Heart right ventricle (tissue), 16 donors: ENCODE results near the gene SPARC. TPM values are rescaled to one million over a fixed set of nuclear protein-coding genes. Genes with fewer than 3 reads are reported as not detected.
"Not testable (repeated sequence)": the region's sequence is repeated elsewhere in the genome, so short reads cannot be mapped to it uniquely, and the experiment has no call there.

Source experiments
- ATAC-seq, 8 donors: fragments of 200-7000 bp; cut with Tn5 transposase; one replicate each; pipeline ENCODE4 v1.9.1; 2020; ENCODE audit warnings: mild to moderate bottlenecking in 8 of 8, moderate library complexity in 8 of 8, moderate number of reproducible peaks in 1 of 8
- DNase-seq, 2 donors: peaks; one replicate each; pipeline ENCODE4 v3.0.0-alpha.2; 2020
- H3K27ac ChIP-seq, 10 donors: fragments of 200-600 bp; sonication (generic) in 2 of 10; one replicate each; pipeline versions ENCODE4 v1.5.0 to v1.8.0; 2020 to 2022; ENCODE audit warnings: mild to moderate bottlenecking in 3 of 10
- H3K27me3 ChIP-seq, 7 donors: fragments of 200-600 bp; one replicate each; pipeline ENCODE4 v1.8.0; 2021 to 2022; ENCODE audit warnings: mild to moderate bottlenecking in 2 of 7
- H3K36me3 ChIP-seq, 9 donors: fragments of 200-600 bp; sonication (generic) in 1 of 9; one replicate each; pipeline versions ENCODE4 v1.5.0 to v1.8.0; 2020 to 2022; ENCODE audit warnings: mild to moderate bottlenecking in 2 of 9
- H3K4me1 ChIP-seq, 9 donors: fragments of 200-600 bp; sonication (generic) in 1 of 9; one replicate each; pipeline versions ENCODE4 v1.5.0 to v1.8.0; 2020 to 2022; ENCODE audit warnings: mild to moderate bottlenecking in 4 of 9
- H3K4me3 ChIP-seq, 10 donors: fragments of 200-600 bp; sonication (generic) in 2 of 10; one replicate each; pipeline versions ENCODE4 v1.5.0 to v1.8.0; 2020 to 2022; ENCODE audit warnings: mild to moderate bottlenecking in 7 of 10, moderate library complexity in 2 of 10
- H3K9me3 ChIP-seq, 11 donors: fragments of 200-600 bp in 10 of 11; sonication (generic) in 2 of 11; one replicate each; pipeline versions ENCODE4 v1.5.0 to v1.8.0; 2013 to 2022; ENCODE audit warnings: mild to moderate bottlenecking in 2 of 11, control low read depth in 1 of 11, moderate library complexity in 1 of 11
- WGBS, 2 donors: extraction: QIAGEN DNeasy Blood & Tissue Kit; methylation state at CpG; one replicate each; pipeline ENCODE4 v1.1.7; 2013; ENCODE audit warnings: inconsistent platforms in 1 of 2; 5-methylcytosine and 5-hydroxymethylcytosine counted together
- intact Hi-C, 10 donors: fragments of 100-400 bp; cut with DNase I; formaldehyde crosslinking; loops; one replicate each; pipeline versions ENCODE4 v1.11.1 to v1.14.2; 2022
- polyA plus RNA-seq, 2 donors: library from polyadenylated mRNA; stranded (reverse); fragments of 200-250 nt; gene quantifications; one replicate each; pipeline ENCODE4 v1.2.3, GENCODE V29; 2013
- total RNA-seq, 10 donors: library from RNA; stranded (reverse); fragmentation: NEBNext Ultra II Directional in 3 of 10; extraction: Animal tissue kit (Norgen Biotek cat#: 25700) in 3 of 10; gene quantifications; one replicate each; pipeline versions ENCODE4 v1.2.1 to v1.2.4, GENCODE V29; 2021 to 2023
- TF ChIP-seq, protein P1 (sequence below), 9 donors: fragments of 200-600 bp; sonication (generic) in 2 of 9; IDR thresholded peaks; one replicate each; pipeline versions ENCODE4 v1.5.0 to v1.8.0; 2021 to 2022; ENCODE audit warnings: antibody characterized with exemption in 9 of 9, mild to moderate bottlenecking in 5 of 9, moderate library complexity in 1 of 9
- donor health status: Arrhythmogenic right ventricular cardiomyopathy.
- donor health status: ischemic (EF 13 %, LVEDD 7.1; RV severe dilation, severe dysfunction).
- donor health status: healthy with polysubstance abuse.
- donor health status: DM: no; HTN: yes; CAD: no.
- donor health status: DM: no; HTN: no; CAD: no.
- donor health status: ischemic (EF 25% LVEDD 6.9; RV normal size, moderate dysfunction).
- donor health status: ischemic (EF 25% LVEDD 5.7; RV mildly dilated, moderate dysfunction).
- donor health status: healthy.
- donor health status: DM: yes; HTN: yes; CAD: no.
- donor health status: Ischemic cardiomyopathy.
- donor health status: ischemic (EF 35%, LVEDD 5.7; RV mildly dilated, moderate dysfunction).
- donor health status: nonischemic (EF 11% LVEDD 7.7; RV severe dilation, severe dysfunction).
- donor health status: DM: yes; HTN: yes; CAD: no.
- donor health status: PGD.
- donor health status: ischemic (EF 29% LVEDD 5.4; RV normal size, mild dysfunction).
- donor health status: nonischemic (EF 23%, LVEDD 6.1; RV moderate dilation, normal function).

SPARC gene
- total and polyA plus RNA-seq, 12 donors = 144 to 1,135 (median 456) TPM

DNA sequence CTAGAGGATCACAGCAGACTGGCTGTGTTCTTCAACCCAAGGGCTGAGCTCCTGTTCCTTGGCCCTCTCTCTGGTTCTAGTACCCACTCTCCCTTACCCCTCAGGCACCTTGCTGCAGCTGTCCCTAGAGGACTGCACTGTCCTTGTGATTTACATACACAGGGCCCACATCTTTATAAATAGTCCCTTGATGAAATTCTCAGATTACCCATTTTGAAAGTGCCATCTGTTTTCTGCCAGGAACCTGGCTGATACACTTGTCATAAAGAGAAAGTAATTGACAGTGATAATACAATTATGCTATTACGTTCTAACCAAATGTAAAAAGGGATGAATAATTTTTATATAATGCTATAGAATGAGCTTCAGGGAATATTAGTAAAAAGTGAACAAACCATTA, 16.5 kb upstream of the SPARC start:
- peak overlapping the region in 2 of 10 donors; percentile 21 to 24 for H3K27ac ChIP-seq
- TF ChIP-seq, protein P1, sequence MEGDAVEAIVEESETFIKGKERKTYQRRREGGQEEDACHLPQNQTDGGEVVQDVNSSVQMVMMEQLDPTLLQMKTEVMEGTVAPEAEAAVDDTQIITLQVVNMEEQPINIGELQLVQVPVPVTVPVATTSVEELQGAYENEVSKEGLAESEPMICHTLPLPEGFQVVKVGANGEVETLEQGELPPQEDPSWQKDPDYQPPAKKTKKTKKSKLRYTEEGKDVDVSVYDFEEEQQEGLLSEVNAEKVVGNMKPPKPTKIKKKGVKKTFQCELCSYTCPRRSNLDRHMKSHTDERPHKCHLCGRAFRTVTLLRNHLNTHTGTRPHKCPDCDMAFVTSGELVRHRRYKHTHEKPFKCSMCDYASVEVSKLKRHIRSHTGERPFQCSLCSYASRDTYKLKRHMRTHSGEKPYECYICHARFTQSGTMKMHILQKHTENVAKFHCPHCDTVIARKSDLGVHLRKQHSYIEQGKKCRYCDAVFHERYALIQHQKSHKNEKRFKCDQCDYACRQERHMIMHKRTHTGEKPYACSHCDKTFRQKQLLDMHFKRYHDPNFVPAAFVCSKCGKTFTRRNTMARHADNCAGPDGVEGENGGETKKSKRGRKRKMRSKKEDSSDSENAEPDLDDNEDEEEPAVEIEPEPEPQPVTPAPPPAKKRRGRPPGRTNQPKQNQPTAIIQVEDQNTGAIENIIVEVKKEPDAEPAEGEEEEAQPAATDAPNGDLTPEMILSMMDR (IDR thresholded peaks at IDR 0.05) = no peak
- no peak for ATAC-seq

GRCh38 chr5:151700820-151701219, 14.1 kb upstream of the SPARC start:
- Histone ChIP-seq H3K9me3 (no peaks in the 10 kb centered on the region), H3K27me3 (peaks cover 0 to 6% (median 0%) of the 10 kb centered on the region in 7 donors), H3K36me3 (no peaks in the 10 kb centered on the region), H3K4me3 (no peak overlapping the region), H3K4me1 (peaks cover 0 to 54% (median 21%) of the 10 kb centered on the region in 9 donors), H3K27ac (peak overlapping the region in 2 of 10 donors; percentile 10 to 16)
- intact Hi-C loops = no loop called here
- TF ChIP-seq, protein P1 (IDR thresholded peaks at IDR 0.05) = no peak
- ATAC-seq (no peak), DNase-seq (no peak)

More for the DNA sequence above, 16.5 kb upstream of the SPARC start:
- peaks cover 0 to 44% (median 20%) of the 10 kb centered on the region in 9 donors for H3K4me1 ChIP-seq
- H3K9me3 ChIP-seq = no peaks in the 10 kb centered on the region
- no peaks in the 10 kb centered on the region for H3K27me3 ChIP-seq
- 57 to 63% methylated on average over 1 of the region's 1 CpG for WGBS, 2 donors
- DNase-seq = no peak
- no peak overlapping the region for H3K4me3 ChIP-seq
- no peaks in the 10 kb centered on the region for H3K36me3 ChIP-seq
- intact Hi-C loops = no loop called here

DNA sequence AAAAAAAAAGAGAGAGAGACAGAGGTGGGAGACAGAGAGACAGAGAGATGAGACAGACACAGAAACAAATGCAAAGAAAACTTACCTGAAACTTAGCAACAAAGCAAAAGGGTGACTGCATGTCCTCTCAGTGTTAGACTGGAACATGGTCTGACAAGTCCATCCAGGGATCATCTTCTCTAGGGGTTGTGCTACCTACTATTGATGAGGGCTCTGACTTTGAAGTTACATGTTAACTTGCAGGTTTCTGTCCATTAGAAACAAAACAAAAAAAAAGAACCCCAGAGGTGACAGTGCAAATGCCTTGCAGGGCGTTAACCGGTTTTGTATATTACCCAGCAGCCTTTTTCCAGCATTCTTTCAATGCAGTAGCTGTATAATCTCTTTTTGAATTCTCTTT, 13.6 kb upstream of the SPARC start:
- no peak for ATAC-seq
- H3K4me1 ChIP-seq = peaks cover 0 to 56% (median 26%) of the 10 kb centered on the region in 9 donors
- H3K27me3 ChIP-seq = peaks cover 0 to 6% (median 0%) of the 10 kb centered on the region in 7 donors
- intact Hi-C loops = no loop called here
- no peak overlapping the region for H3K4me3 ChIP-seq
- 88 to 90% methylated on average over 2 of the region's 2 CpGs for WGBS, 2 donors
- H3K36me3 ChIP-seq = no peaks in the 10 kb centered on the region
- DNase-seq = no peak
- TF ChIP-seq, protein P1 (IDR thresholded peaks at IDR 0.05) = no peak
- H3K9me3 ChIP-seq = no peaks in the 10 kb centered on the region
- H3K27ac ChIP-seq = peak overlapping the region in 5 of 10 donors; percentile 69 to 89 (median 85)

DNA sequence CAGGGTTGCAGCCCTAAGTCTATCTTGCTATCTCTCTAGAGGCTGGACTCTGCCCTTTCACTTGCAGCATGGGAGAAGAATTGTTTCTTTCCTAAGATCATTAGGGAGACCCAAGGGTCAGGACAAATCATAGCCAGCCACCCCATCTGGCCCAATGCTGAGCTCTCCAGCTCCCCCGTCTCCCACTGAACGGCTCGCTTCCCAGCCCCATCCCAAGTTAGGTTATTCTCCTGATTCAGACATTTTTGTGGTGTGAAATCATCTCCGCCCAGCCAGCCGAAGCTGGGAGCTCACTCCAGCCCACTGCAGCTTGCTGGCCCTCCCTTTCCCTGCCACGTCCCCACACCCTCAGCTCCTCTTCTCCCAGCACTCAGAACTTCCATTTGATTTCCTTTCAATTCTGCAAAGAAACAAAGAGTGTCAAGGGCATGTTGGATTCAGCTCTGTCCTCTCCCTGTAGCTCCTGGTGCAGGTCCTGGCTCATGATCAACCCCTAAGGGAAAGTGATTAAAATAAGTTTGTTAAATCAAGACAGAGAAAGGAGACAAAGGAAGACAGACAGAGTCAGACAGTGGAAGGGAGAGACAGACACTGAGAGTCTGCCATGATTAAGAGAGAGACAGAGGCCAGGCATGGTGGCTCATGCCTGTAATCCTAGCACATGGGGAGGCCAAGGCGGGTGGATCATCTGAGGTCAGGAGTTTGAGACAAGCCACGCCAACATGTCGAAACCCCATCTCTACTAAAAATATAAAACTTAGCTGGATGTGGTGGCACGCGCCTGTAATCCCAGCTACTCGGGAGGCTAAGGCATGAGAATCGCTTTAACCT, 12.6 kb upstream of the SPARC start:
- DNase-seq (peak; percentile 75 to 77), ATAC-seq (peak; percentile 87 to 91 (median 89))
- WGBS, 2 donors = 67 to 73% methylated on average over 13 of the region's 13 CpGs
- intact Hi-C loops = loop anchor here in 1 of 10 donors (5.0 kb wide), 1 partner anchor 37 kb away; no protein-coding TSS in a partner anchor
- peak overlapping the region; percentile 29 to 89 (median 82) for H3K27ac ChIP-seq
- H3K4me3 ChIP-seq = peak overlapping the region in 1 of 10 donors; percentile 23
- H3K27me3 ChIP-seq = peaks cover 0 to 6% (median 0%) of the 10 kb centered on the region in 7 donors
- H3K9me3 ChIP-seq = no peaks in the 10 kb centered on the region
- peaks cover 0 to 56% (median 26%) of the 10 kb centered on the region in 9 donors for H3K4me1 ChIP-seq
- H3K36me3 ChIP-seq = no peaks in the 10 kb centered on the region
- TF ChIP-seq, protein P1 (IDR thresholded peaks at IDR 0.05) = no peak

GRCh38 chr5:151698081-151698480, 11.4 kb upstream of the SPARC start:
- H3K9me3 ChIP-seq, H3K4me3 ChIP-seq, DNase-seq, ATAC-seq, H3K36me3 ChIP-seq, H3K27me3 ChIP-seq: not testable (repeated sequence)
- peak overlapping the region; percentile 12 to 89 (median 79) for H3K27ac ChIP-seq
- intact Hi-C loops = loop anchor here in 1 of 10 donors (5.0 kb wide), 1 partner anchor 36 kb away; no protein-coding TSS in a partner anchor
- WGBS, 2 donors = 96 to 98% methylated on average over 4 of the region's 4 CpGs
- H3K4me1 ChIP-seq = peaks cover 0 to 55% (median 26%) of the 10 kb centered on the region in 9 donors
